Astrocyte of the cerebellum (primary cell): Measurements from ENCODE around the gene FPR1.

ENCODE experiments used
- DNase-seq: peaks from one replicate; pipeline ENCODE4 v3.0.0-alpha.2; 2011; ENCODE audit warnings: low read depth
- H3K4me3 ChIP-seq: 2 replicates; pipeline ENCODE4 v1.5.1; 2011; ENCODE audit warnings: mild to moderate bottlenecking, low read depth, low read length, moderate library complexity
- CTCF ChIP-seq: IDR thresholded peaks from 2 replicates; pipeline ENCODE4 v1.5.1; 2012; ENCODE audit warnings: low read length, low read depth, moderate library complexity, mild to moderate bottlenecking; ENCODE audit errors: missing control alignments
- in situ Hi-C: cut with HindIII; loops from 2 replicates; pipeline ENCODE4 v1.10.0; 2017; ENCODE audit warnings: low sequenced_read_pairs

The FPR1 gene

GRCh38 chr19:51697169-51697776, 54.4 kb downstream of the FPR1 start:
- H3K4me3 ChIP-seq = no peak overlapping the region
- no peak for DNase-seq
- TF ChIP-seq CTCF = no peak
- in situ Hi-C loops = no loop called here

- H3K4me3 ChIP-seq = no peak overlapping the region
- no peak for DNase-seq
- in situ Hi-C loops = no loop called here
- no peak for TF ChIP-seq CTCF
Measured at GRCh38 chr19:51696606-51697005, 55.1 kb downstream of the FPR1 start.
